BLaER1 treated with 17β-estradiol and CSF1 and Interleukin-3, amounts not matched to agents 10 nM and 100 nM (cell line): ENCODE results near the gene TCF4.

Experiments used
- H3K27ac ChIP-seq, 11 experiments: shearing (Covaris generic); formaldehyde crosslinking; 2 replicates each; pipeline ENCODE4 v1.8.1; 2022
- H3K27me3 ChIP-seq, 11 experiments: shearing (Covaris generic); formaldehyde crosslinking; 2 replicates each; pipeline ENCODE4 v1.8.1; 2022
- H3K36me3 ChIP-seq, 11 experiments: shearing (Covaris generic); formaldehyde crosslinking; 2 replicates each; pipeline ENCODE4 v1.8.1; 2022
- H3K4me1 ChIP-seq, 10 experiments: shearing (Covaris generic); formaldehyde crosslinking; 2 replicates each; pipeline ENCODE4 v1.8.1; 2022
- H3K4me2 ChIP-seq, 11 experiments: shearing (Covaris generic); formaldehyde crosslinking; 2 replicates each; pipeline ENCODE4 v1.8.1; 2022
- H3K4me3 ChIP-seq, 10 experiments: shearing (Covaris generic); formaldehyde crosslinking; 2 replicates each; pipeline ENCODE4 v1.8.1; 2022
- H3K9ac ChIP-seq, 11 experiments: shearing (Covaris generic); formaldehyde crosslinking; 2 replicates each; pipeline ENCODE4 v1.8.1; 2022
- H3K9me3 ChIP-seq, 11 experiments: shearing (Covaris generic); formaldehyde crosslinking; replicated peaks in 1 of 11; 2 replicates each; pipeline ENCODE4 v1.8.1; 2022
- H4K20me1 ChIP-seq, 11 experiments: shearing (Covaris generic); formaldehyde crosslinking; 2 replicates each; pipeline ENCODE4 v1.8.1; 2022
- Cebpa-rat ChIP-seq, 11 experiments: shearing (Covaris generic); IDR thresholded peaks; 2 replicates each; pipeline ENCODE4 v1.8.1; 2022

Gene TCF4

GRCh38 chr18:55283309-55283708 lies 304.7 kb downstream of the TCF4 start:
- TF ChIP-seq Cebpa-rat (IDR thresholded peaks at IDR 0.05), result no peak
- Histone ChIP-seq H4K20me1 (peaks cover 27 to 98% (median 86%) of the 10 kb centered on the region in 11 experiments), H3K36me3 (peaks cover 30 to 82% (median 64%) of the 10 kb centered on the region in 11 experiments), H3K4me3 (no peak overlapping the region), H3K9ac (no peak overlapping the region), H3K27me3 (no peaks in the 10 kb centered on the region), H3K4me1 (peaks cover 0 to 15% (median 0%) of the 10 kb centered on the region in 10 experiments; a peak in 3 of 20 replicates), H3K27ac (no peak overlapping the region), H3K4me2 (no peak overlapping the region), H3K9me3 (no peaks in the 10 kb centered on the region)

GRCh38 chr18:55280503-55280902 lies 307.5 kb downstream of the TCF4 start:
- no peak overlapping the region for H3K27ac ChIP-seq
- no peaks in the 10 kb centered on the region for H3K9me3 ChIP-seq
- H3K36me3 ChIP-seq, result peaks cover 50 to 85% (median 76%) of the 10 kb centered on the region in 11 experiments
- H3K4me1 ChIP-seq, result peaks cover 0 to 17% (median 0%) of the 10 kb centered on the region in 10 experiments; a peak in 3 of 20 replicates
- TF ChIP-seq Cebpa-rat (IDR thresholded peaks at IDR 0.05), result no peak
- no peak overlapping the region for H3K4me3 ChIP-seq
- no peak overlapping the region for H3K9ac ChIP-seq
- H3K4me2 ChIP-seq, result no peak overlapping the region; a peak in 1 of 22 replicates
- H4K20me1 ChIP-seq, result peaks cover 8 to 91% (median 75%) of the 10 kb centered on the region in 11 experiments; a peak in 21 of 22 replicates
- no peaks in the 10 kb centered on the region for H3K27me3 ChIP-seq

- Histone ChIP-seq H3K4me3 (no peak overlapping the region), H3K27me3 (no peaks in the 10 kb centered on the region), H3K4me2 (peak overlapping the region in 2 of 11 experiments; percentile 4 to 22; a peak in 1 of 22 replicates), H3K4me1 (peaks cover 0 to 49% (median 0%) of the 10 kb centered on the region in 10 experiments; a peak in 5 of 20 replicates), H4K20me1 (peaks cover 0 to 74% (median 39%) of the 10 kb centered on the region in 11 experiments; a peak in 18 of 22 replicates), H3K27ac (no peak overlapping the region), H3K36me3 (peaks cover 94 to 100% (median 99%) of the 10 kb centered on the region in 11 experiments), H3K9me3 (no peaks in the 10 kb centered on the region), H3K9ac (no peak overlapping the region)
- no peak for TF ChIP-seq Cebpa-rat (IDR thresholded peaks at IDR 0.05)
These were observed 312.7 kb downstream of the TCF4 start for GRCh38 chr18:55275039-55275901.

GRCh38 chr18:55272510-55273243 lies 315.3 kb downstream of the TCF4 start:
- Histone ChIP-seq H4K20me1 (peaks cover 0 to 70% (median 31%) of the 10 kb centered on the region in 11 experiments; a peak in 12 of 22 replicates), H3K4me3 (no peak overlapping the region), H3K27ac (no peak overlapping the region), H3K4me1 (peaks cover 5 to 71% (median 16%) of the 10 kb centered on the region in 10 experiments; a peak in 16 of 20 replicates), H3K36me3 (peaks cover 84 to 100% (median 98%) of the 10 kb centered on the region in 11 experiments), H3K9me3 (no peaks in the 10 kb centered on the region), H3K4me2 (no peak overlapping the region), H3K9ac (no peak overlapping the region), H3K27me3 (no peaks in the 10 kb centered on the region)
- no peak for TF ChIP-seq Cebpa-rat (IDR thresholded peaks at IDR 0.05)

- Histone ChIP-seq H3K9ac (peak overlapping the region in 1 of 11 experiments; percentile 77; a peak in 1 of 22 replicates), H3K36me3 (peaks cover 86 to 100% (median 100%) of the 10 kb centered on the region in 11 experiments), H3K9me3 (no peaks in the 10 kb centered on the region), H3K27ac (peak overlapping the region in 3 of 11 experiments; percentile 81 to 96 (median 87); a peak in 6 of 22 replicates), H3K4me1 (peaks cover 17 to 99% (median 35%) of the 10 kb centered on the region in 10 experiments; a peak in 19 of 20 replicates), H3K4me3 (no peak overlapping the region), H3K4me2 (peak overlapping the region in 5 of 11 experiments; percentile 38 to 88 (median 80); a peak in 6 of 22 replicates), H3K27me3 (no peaks in the 10 kb centered on the region), H4K20me1 (peaks cover 0 to 84% (median 51%) of the 10 kb centered on the region in 11 experiments; a peak in 16 of 22 replicates)
- TF ChIP-seq Cebpa-rat (IDR thresholded peaks at IDR 0.05), result no peak
These were observed 318.4 kb downstream of the TCF4 start for GRCh38 chr18:55269622-55270021.

- Histone ChIP-seq H4K20me1 (peaks cover 0 to 91% (median 51%) of the 10 kb centered on the region in 11 experiments; a peak in 17 of 22 replicates), H3K27me3 (no peaks in the 10 kb centered on the region), H3K9me3 (no peaks in the 10 kb centered on the region), H3K4me3 (no peak overlapping the region), H3K4me1 (peaks cover 17 to 97% (median 35%) of the 10 kb centered on the region in 10 experiments; a peak in 19 of 20 replicates), H3K4me2 (peak overlapping the region in 5 of 11 experiments; percentile 38 to 88 (median 80); a peak in 10 of 22 replicates), H3K27ac (peak overlapping the region in 8 of 11 experiments; percentile 5 to 96 (median 58); a peak in 12 of 22 replicates), H3K9ac (peak overlapping the region in 4 of 11 experiments; percentile 41 to 77 (median 54); a peak in 6 of 22 replicates), H3K36me3 (peaks cover 86 to 100% (median 98%) of the 10 kb centered on the region in 11 experiments)
- peak in 1 of 11 experiments; percentile 43; a peak in 1 of 22 replicates for TF ChIP-seq Cebpa-rat (IDR thresholded peaks at IDR 0.05)
These were observed 319.2 kb downstream of the TCF4 start for GRCh38 chr18:55268628-55269275.

GRCh38 chr18:55268151-55268601 lies 319.8 kb downstream of the TCF4 start:
- Histone ChIP-seq H3K36me3 (peaks cover 88 to 100% (median 98%) of the 10 kb centered on the region in 11 experiments), H3K4me2 (peak overlapping the region in 5 of 11 experiments; percentile 38 to 88 (median 80); a peak in 9 of 22 replicates), H3K9ac (peak overlapping the region in 4 of 11 experiments; percentile 41 to 77 (median 54); a peak in 6 of 22 replicates), H3K4me3 (0 out of 20 replicates have a peak overlapping the region, but pooled peaks of 1 of the 10 experiments have one; percentile 0), H3K27ac (peak overlapping the region in 8 of 11 experiments; percentile 5 to 96 (median 58); a peak in 12 of 22 replicates), H4K20me1 (peaks cover 0 to 92% (median 51%) of the 10 kb centered on the region in 11 experiments; a peak in 17 of 22 replicates), H3K9me3 (no peaks in the 10 kb centered on the region), H3K4me1 (peaks cover 17 to 92% (median 35%) of the 10 kb centered on the region in 10 experiments; a peak in 19 of 20 replicates), H3K27me3 (no peaks in the 10 kb centered on the region)
- no peak for TF ChIP-seq Cebpa-rat (IDR thresholded peaks at IDR 0.05)
